EH (cell line): ENCODE data around the gene LAMP1.
"Not testable (repeated sequence)": the region's sequence is repeated elsewhere in the genome, so short reads cannot be mapped to it uniquely, and the experiment has no call there.

Experiments used
- DNase-seq: peaks from one replicate; pipeline ENCODE4 v3.0.0-alpha.2; 2015; ENCODE audit warnings: low read depth

The LAMP1 gene

DNA sequence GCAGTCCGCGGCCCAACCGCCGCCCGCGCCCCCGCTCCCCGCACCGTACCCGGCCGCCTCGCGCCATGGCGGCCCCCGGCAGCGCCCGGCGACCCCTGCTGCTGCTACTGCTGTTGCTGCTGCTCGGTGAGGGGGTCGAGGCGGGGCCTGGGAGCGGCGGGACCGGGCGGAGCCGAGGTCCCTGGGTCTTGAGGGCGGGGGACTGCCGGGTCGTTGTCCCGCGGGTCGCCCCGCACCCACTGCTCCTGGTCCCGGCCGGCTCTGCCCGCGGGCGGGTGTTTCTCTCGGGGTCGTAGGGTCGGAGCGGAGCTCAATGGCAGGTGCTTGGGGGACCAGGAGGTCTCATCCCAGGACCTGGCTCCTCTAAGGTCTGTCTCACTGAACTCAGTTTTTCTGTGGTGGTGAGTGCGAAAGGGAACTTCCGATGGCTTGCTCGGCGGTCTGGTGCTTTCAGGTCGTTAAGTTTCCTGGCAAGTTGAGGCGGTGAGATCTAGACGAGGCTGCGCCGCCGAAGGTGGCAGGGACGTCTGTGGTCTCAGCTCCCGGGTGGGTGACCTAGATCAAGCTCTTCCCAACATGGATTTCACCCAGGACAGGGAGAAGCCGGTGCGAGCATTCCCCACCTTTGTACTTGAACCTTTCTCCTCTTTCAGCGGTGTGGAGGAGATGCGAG, 467 bp downstream of the LAMP1 start:
- peak; percentile 38 for DNase-seq

DNA sequence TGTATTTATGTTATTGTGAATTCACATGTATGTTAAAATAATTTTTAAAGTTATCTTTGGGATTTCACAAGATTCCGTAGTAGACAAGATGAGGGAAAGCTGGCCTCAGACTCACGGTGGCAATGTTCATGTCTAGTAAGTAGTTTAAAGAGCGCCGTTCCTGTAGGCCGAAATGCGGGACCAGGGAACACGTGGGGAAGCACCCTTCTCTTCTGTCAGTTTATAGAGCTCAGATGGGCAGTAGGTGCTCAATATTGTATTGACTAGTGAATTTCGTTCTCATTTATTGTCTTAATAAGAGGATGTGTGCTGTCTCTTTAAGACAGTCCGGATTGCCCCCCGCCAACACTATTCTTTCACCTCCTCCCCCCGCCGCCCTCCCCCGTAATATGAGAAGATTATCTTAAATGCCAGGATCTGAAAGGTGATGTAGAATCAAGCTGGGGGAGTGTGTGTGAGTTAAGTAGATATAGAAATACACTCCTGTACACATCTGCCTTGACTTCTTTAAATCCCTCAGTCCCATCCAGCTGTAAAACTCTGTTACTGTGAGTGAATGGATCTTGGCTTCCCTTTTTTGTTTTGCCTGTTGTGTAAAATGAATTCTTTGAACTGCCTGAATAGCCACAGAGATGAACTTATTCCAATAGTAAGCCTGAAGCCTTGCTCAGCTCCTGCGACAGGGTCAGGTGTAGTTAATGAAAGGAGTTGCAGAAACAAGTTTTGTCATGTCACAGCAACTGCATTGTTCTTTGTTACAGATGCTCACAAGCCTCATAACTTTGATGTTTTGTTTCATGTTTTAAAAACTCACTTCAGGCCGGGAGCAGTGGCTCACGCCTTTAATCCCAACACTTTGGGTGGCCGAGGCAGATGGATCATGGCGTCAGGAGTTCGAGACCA, 1.3 kb downstream of the LAMP1 start:
- DNase-seq, result no peak

- no peak for DNase-seq
These were observed 2.9 kb downstream of the LAMP1 start for GRCh38 chr13:113299951-113300350.

GRCh38 chr13:113302986-113303385, 5.9 kb downstream of the LAMP1 start:
- no peak for DNase-seq

DNA sequence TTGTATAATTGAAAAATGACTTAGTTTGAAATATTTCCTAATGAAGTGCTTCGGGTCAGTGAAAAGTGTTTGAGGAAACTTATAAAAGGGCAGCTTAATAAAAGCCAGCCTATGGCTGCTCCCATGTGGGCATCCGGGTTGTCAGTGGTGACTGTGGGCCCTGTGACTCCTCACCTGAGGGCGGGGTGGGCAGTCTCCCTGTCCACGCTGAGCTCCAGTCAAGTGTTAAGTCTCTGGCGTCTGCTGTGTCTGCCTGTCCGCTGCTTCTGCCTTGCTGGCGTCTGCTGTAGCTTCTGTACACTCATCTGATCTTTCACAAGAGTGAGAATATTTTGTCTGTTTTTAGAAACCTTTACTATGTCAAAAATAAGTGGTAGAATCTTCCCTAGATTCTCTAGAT, 7.1 kb downstream of the LAMP1 start:
- no peak for DNase-seq

DNA sequence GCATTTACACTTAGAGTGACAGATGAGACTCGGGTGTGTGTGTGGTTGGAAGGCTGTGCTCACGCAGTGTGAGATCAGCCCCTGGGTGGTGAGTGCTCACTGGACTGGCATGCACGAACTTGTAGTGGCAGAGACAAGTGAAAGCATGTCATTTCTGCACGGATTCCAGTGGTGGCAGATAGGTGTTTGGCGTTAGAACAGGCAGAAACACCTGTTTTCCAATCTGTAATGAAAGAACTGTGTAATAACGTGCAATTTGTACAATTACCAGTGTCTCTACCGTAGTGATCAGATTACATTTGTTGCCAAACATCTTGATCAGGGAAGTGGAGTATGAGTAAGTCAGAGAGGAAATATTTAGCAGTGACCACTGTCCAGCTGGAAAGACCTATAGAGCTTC, 8.2 kb downstream of the LAMP1 start:
- peak; percentile 45 for DNase-seq

DNA sequence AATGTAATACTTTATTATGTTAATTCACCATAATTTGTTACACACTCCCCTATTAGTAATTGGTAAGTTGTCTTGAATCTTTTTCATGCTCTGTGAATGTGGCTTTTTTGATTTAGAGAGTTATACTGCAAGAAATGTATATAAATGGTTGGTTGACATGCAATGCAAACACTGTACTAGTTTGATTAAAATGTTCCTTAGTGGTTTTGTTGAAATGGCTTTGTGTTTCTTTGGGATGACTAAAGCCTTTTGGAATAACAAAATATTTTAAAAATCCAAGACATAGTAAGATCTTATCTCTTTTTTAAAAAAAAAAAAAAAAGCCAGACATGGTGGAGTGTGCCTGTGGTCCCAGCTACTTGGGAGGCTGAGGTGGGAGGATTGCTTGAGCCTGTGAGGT, 10.5 kb downstream of the LAMP1 start:
- peak; percentile 60 for DNase-seq

- DNase-seq, result no peak
These were observed 12.4 kb downstream of the LAMP1 start for GRCh38 chr13:113309473-113309872.

DNA sequence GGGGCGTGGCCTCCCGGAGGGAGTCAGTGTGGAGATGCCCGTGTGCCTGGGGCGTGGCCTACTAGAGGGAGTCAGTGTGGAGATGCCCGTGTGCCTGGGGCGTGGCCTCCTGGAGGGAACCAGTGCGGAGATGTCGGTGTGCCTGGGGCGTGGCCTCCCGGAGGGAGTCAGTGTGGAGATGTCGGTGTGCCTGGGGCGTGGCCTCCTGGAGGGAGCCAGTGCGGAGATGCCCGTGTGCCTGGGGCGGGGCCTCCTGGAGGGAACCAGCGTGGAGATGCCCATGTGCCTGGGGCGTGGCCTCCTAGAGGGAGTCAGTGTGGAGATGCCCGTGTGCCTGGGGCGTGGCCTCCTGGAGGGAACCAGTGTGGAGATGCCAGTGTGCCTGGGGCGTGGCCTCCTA, 17.1 kb downstream of the LAMP1 start:
- not testable (repeated sequence) for DNase-seq

DNA sequence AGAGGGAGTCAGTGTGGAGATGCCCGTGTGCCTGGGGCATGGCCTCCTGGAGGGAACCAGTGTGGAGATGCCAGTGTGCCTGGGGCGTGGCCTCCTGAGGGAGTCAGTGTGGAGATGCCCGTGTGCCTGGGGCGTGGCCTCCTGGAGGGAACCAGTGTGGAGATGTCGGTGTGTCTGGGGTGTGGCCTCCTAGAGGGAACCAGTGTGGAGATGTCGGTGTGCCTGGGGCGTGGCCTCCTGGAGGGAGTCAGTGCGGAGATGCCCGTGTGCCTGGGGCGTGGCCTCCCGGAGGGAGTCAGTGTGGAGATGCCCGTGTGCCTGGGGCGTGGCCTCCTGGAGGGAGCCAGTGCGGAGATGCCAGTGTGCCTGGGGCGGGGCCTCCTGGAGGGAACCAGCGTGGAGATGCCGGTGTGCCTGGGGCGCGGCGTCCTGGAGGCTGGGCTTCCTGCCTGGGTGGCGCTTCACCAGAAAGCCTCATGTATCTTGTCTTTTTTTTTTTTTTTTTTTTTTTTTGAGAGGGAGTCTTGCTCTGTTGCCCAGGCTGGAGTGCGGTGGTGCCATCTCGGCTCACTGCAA, 17.9 kb downstream of the LAMP1 start:
- DNase-seq, result not testable (repeated sequence)

- no peak for DNase-seq
These were observed 19.0 kb downstream of the LAMP1 start for GRCh38 chr13:113315992-113316391.

- no peak for DNase-seq
These were observed 20.0 kb downstream of the LAMP1 start for GRCh38 chr13:113317031-113317430.

DNA sequence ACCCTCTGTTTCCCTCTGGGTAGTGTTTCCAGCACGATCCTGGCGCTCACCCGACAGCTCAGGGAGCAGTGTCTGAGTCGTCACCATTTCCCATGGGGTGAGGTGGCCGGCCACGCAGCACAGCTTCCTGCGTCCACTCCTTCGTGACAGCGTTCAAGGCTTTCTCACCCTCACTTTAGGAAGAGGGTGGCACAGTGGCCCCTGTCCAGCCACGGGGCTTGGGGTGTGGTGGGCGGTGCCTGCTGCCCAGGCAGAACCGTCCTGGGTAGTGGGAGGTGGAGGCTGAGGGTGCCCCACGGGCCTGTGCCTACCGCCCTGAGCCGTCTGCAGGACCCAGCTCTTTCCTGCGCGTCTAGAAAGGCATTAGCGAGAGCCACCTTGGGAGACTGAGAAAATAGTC, 21.9 kb downstream of the LAMP1 start:
- no peak for DNase-seq

DNA sequence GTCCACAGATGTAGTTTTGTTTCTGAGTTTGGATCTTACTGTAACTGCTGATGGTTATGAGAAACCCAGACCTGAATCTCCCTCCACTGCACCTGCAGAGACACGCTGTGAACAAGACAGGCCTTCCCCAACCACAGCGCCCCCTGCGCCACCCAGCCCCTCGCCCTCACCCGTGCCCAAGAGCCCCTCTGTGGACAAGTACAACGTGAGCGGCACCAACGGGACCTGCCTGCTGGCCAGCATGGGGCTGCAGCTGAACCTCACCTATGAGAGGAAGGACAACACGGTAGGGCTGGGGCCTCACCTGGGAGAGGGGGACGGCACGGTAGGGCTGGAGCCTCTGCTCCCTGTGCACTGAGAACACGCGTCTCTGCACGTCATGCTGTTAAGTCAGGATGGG, 22.3 kb downstream of the LAMP1 start:
- DNase-seq, result no peak

- peak; percentile 13 for DNase-seq
These were observed 23.3 kb downstream of the LAMP1 start for GRCh38 chr13:113320226-113320875.

DNA sequence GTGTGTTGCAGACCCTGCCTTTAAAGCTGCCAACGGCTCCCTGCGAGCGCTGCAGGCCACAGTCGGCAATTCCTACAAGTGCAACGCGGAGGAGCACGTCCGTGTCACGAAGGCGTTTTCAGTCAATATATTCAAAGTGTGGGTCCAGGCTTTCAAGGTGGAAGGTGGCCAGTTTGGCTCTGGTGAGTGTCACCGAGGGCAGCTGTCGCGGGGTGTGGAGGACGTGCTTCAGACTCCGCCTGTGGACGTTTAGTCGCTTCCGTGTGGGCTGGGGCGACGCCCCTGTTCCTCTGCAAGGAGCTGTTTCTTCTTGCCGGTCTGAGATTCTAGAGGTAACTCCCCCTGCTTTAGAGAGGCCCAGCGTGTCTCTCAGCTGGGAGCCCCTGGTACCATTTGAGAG, 24.5 kb downstream of the LAMP1 start:
- DNase-seq, result no peak

GRCh38 chr13:113322043-113322461, 25.0 kb downstream of the LAMP1 start:
- no peak for DNase-seq

GRCh38 chr13:113322890-113323651, 26.0 kb downstream of the LAMP1 start:
- DNase-seq, result no peak

- no peak for DNase-seq
These were observed 26.8 kb downstream of the LAMP1 start for GRCh38 chr13:113323869-113324268.

GRCh38 chr13:113324398-113324797, 27.4 kb downstream of the LAMP1 start:
- no peak for DNase-seq

- DNase-seq, result no peak
These were observed 28.7 kb downstream of the LAMP1 start for GRCh38 chr13:113325779-113326178.

- no peak for DNase-seq
These were observed 30.3 kb downstream of the LAMP1 start for GRCh38 chr13:113327391-113327765.
